ENCODE data around the gene LYL1. TPM values are rescaled to one million over a fixed set of nuclear protein-coding genes. Genes with fewer than 3 reads are reported as not detected.

The LYL1 gene
- total and polyA plus RNA-seq, 4 donors, result 12.9 to 34.1 (median 20.7) TPM

DNA sequence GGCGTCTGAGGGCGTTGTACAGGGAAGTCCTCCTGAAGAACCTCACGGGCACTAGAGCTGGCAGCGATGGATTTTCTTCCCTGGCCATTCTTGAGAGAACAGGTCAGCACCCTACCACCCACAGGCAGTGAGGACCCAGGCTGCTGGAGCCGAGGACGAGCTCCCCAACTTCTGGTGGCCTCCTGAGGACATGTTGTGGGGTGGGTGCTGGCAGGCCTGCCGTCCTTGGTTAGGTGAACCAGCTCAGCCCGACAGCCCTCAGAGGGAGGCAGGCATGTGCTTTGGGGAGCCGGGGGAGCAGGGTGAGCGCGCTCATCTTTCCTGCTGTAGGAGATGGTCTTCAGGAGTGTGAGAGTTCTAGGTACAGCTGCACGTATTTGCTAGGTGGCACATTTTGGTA lies 15.4 kb downstream of the LYL1 start:
- 90 to 91% methylated on average over 12 of the region's 12 CpGs for WGBS, 2 donors
- TF ChIP-seq, protein P1, sequence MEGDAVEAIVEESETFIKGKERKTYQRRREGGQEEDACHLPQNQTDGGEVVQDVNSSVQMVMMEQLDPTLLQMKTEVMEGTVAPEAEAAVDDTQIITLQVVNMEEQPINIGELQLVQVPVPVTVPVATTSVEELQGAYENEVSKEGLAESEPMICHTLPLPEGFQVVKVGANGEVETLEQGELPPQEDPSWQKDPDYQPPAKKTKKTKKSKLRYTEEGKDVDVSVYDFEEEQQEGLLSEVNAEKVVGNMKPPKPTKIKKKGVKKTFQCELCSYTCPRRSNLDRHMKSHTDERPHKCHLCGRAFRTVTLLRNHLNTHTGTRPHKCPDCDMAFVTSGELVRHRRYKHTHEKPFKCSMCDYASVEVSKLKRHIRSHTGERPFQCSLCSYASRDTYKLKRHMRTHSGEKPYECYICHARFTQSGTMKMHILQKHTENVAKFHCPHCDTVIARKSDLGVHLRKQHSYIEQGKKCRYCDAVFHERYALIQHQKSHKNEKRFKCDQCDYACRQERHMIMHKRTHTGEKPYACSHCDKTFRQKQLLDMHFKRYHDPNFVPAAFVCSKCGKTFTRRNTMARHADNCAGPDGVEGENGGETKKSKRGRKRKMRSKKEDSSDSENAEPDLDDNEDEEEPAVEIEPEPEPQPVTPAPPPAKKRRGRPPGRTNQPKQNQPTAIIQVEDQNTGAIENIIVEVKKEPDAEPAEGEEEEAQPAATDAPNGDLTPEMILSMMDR (IDR thresholded peaks at IDR 0.05; ENCODE audit: control extremely low read depth, extremely low read depth), result no peak
- DNase-seq, result no peak
- Histone ChIP-seq H3K9ac (ENCODE audit: insufficient read depth in 1 of 2, low read length in 2 of 2) (no peak overlapping the region), H3K4me3 (no peak overlapping the region), H3K27ac (ENCODE audit: low read depth in 1 of 2, low read length in 1 of 2) (no peak overlapping the region), H3K27me3 (ENCODE audit: control insufficient read depth in 3 of 3, insufficient read depth in 3 of 3, low read length in 2 of 3) (no peaks in the 10 kb centered on the region), H3K36me3 (ENCODE audit: control insufficient read depth in 4 of 4, insufficient read depth in 4 of 4, low read length in 4 of 4) (peaks cover 0 to 28% (median 22%) of the 10 kb centered on the region in 4 donors), H3K9me3 (ENCODE audit: control insufficient read depth in 4 of 4, insufficient read depth in 3 of 4, low read length in 3 of 4) (no peaks in the 10 kb centered on the region), H3K4me1 (ENCODE audit: control insufficient read depth in 5 of 5, insufficient read depth in 5 of 5, low read length in 5 of 5) (peaks cover 0 to 38% (median 13%) of the 10 kb centered on the region in 5 donors)
- ATAC-seq (ENCODE audit: insufficient read depth, low FRiP score), result no peak

DNA sequence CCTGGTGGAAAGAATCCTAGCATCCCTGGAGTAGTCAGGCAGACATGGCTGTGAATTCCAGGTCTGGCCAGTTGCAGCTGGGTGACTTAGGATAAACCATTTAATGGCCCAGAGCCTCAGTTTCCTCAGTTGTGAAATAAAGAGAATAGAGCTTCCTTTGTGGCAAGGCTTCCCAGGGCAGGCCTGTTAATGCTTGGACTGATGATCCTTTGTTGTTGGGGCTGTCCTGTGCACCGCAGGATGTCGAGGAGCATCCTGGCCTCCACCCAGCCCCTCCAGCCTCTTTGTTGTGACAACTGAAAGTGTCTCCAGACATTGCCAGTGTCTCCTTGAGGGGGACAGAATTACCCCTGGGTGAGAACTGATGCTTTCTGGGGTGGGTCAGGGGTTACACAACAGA lies 16.3 kb downstream of the LYL1 start:
- H3K27me3 ChIP-seq (ENCODE audit: control insufficient read depth in 3 of 3, insufficient read depth in 3 of 3, low read length in 2 of 3), result no peaks in the 10 kb centered on the region
- TF ChIP-seq, protein P1 (IDR thresholded peaks at IDR 0.05; ENCODE audit: control extremely low read depth, extremely low read depth), result no peak
- H3K36me3 ChIP-seq (ENCODE audit: control insufficient read depth in 4 of 4, insufficient read depth in 4 of 4, low read length in 4 of 4), result peaks cover 0 to 31% (median 25%) of the 10 kb centered on the region in 4 donors
- H3K9ac ChIP-seq (ENCODE audit: insufficient read depth in 1 of 2, low read length in 2 of 2), result no peak overlapping the region
- no peak for ATAC-seq (ENCODE audit: insufficient read depth, low FRiP score)
- H3K27ac ChIP-seq (ENCODE audit: low read depth in 1 of 2, low read length in 1 of 2), result peak overlapping the region in 1 of 2 donors; percentile 23
- no peak for DNase-seq
- no peak overlapping the region for H3K4me3 ChIP-seq
- H3K4me1 ChIP-seq (ENCODE audit: control insufficient read depth in 5 of 5, insufficient read depth in 5 of 5, low read length in 5 of 5), result peaks cover 0 to 29% (median 13%) of the 10 kb centered on the region in 5 donors
- 60 to 75% methylated on average over 2 of the region's 2 CpGs for WGBS, 2 donors
- no peaks in the 10 kb centered on the region for H3K9me3 ChIP-seq (ENCODE audit: control insufficient read depth in 4 of 4, insufficient read depth in 3 of 4, low read length in 3 of 4)

DNA sequence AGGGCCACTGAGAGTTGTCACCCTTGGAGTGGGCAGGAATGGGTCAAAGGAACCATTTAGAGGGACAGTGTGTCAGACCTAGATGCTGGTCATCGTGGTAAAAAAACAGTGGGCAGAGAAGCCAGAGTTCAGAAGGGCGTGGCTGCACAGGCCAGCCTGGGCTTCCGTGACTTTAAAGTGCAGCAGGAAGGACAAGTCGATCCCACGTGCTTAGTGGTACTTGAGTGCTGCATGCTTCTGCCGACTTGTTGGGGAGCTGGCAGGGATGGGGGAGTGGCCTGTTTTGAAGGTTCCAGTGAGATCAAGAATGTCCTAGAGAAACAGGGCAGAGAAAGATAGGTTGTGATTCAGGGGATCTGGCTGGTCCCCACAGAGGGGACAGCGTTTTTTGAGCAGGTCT lies 17.0 kb downstream of the LYL1 start:
- Histone ChIP-seq H3K4me1 (ENCODE audit: control insufficient read depth in 5 of 5, insufficient read depth in 5 of 5, low read length in 5 of 5) (peaks cover 0 to 22% (median 9%) of the 10 kb centered on the region in 5 donors), H3K4me3 (no peak overlapping the region), H3K9me3 (ENCODE audit: control insufficient read depth in 4 of 4, insufficient read depth in 3 of 4, low read length in 3 of 4) (no peaks in the 10 kb centered on the region), H3K27me3 (ENCODE audit: control insufficient read depth in 3 of 3, insufficient read depth in 3 of 3, low read length in 2 of 3) (no peaks in the 10 kb centered on the region), H3K36me3 (ENCODE audit: control insufficient read depth in 4 of 4, insufficient read depth in 4 of 4, low read length in 4 of 4) (peaks cover 0 to 30% (median 25%) of the 10 kb centered on the region in 4 donors), H3K27ac (ENCODE audit: low read depth in 1 of 2, low read length in 1 of 2) (peak overlapping the region in 1 of 2 donors; percentile 23), H3K9ac (ENCODE audit: insufficient read depth in 1 of 2, low read length in 2 of 2) (no peak overlapping the region)
- WGBS, 2 donors, result 21 to 36% methylated on average over 7 of the region's 7 CpGs
- TF ChIP-seq, protein P1 (IDR thresholded peaks at IDR 0.05; ENCODE audit: control extremely low read depth, extremely low read depth), result no peak
- peak; percentile 38 for ATAC-seq (ENCODE audit: insufficient read depth, low FRiP score)
- no peak for DNase-seq

DNA sequence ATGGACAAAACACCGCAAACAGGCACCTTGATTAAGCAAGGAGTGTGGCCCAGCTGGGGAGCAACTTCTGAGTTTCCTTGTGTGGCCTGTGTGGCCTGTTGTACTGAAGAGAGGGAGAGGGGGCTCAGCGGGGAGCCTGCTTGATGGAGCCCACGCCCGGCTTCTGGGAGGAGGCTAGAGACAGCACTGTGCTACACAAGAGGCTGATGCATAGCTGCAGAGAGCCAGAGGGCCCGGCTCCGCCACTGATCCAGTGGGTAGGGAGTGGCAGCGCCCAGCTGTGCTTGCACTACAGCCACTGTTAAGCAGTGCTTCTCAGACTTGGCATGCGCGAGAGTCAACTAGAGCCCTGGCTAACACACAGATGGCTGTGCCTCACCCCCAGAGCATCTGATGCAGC lies 19.0 kb downstream of the LYL1 start:
- H3K36me3 ChIP-seq (ENCODE audit: control insufficient read depth in 4 of 4, insufficient read depth in 4 of 4, low read length in 4 of 4), result peaks cover 0 to 32% (median 27%) of the 10 kb centered on the region in 4 donors
- peak overlapping the region in 1 of 2 donors; percentile 3 for H3K27ac ChIP-seq (ENCODE audit: low read depth in 1 of 2, low read length in 1 of 2)
- peaks cover 0 to 21% (median 18%) of the 10 kb centered on the region in 5 donors for H3K4me1 ChIP-seq (ENCODE audit: control insufficient read depth in 5 of 5, insufficient read depth in 5 of 5, low read length in 5 of 5)
- H3K27me3 ChIP-seq (ENCODE audit: control insufficient read depth in 3 of 3, insufficient read depth in 3 of 3, low read length in 2 of 3), result no peaks in the 10 kb centered on the region
- ATAC-seq (ENCODE audit: insufficient read depth, low FRiP score) (no peak), DNase-seq (no peak)
- no peak overlapping the region for H3K9ac ChIP-seq (ENCODE audit: insufficient read depth in 1 of 2, low read length in 2 of 2)
- no peaks in the 10 kb centered on the region for H3K9me3 ChIP-seq (ENCODE audit: control insufficient read depth in 4 of 4, insufficient read depth in 3 of 4, low read length in 3 of 4)
- TF ChIP-seq, protein P1 (IDR thresholded peaks at IDR 0.05; ENCODE audit: control extremely low read depth, extremely low read depth), result no peak
- H3K4me3 ChIP-seq, result no peak overlapping the region
- WGBS, 2 donors, result 87 to 92% methylated on average over 9 of the region's 9 CpGs
